NCI-H82 (cell line): ENCODE measurements around the gene NFE2.
"Not testable (repeated sequence)": the region's sequence is repeated elsewhere in the genome, so short reads cannot be mapped to it uniquely, and the experiment has no call there.

ENCODE experiments used
- DNase-seq: peaks from one replicate; lab custom pipeline; 2025; lab: John Stamatoyannopoulos, UW

Gene NFE2

DNA sequence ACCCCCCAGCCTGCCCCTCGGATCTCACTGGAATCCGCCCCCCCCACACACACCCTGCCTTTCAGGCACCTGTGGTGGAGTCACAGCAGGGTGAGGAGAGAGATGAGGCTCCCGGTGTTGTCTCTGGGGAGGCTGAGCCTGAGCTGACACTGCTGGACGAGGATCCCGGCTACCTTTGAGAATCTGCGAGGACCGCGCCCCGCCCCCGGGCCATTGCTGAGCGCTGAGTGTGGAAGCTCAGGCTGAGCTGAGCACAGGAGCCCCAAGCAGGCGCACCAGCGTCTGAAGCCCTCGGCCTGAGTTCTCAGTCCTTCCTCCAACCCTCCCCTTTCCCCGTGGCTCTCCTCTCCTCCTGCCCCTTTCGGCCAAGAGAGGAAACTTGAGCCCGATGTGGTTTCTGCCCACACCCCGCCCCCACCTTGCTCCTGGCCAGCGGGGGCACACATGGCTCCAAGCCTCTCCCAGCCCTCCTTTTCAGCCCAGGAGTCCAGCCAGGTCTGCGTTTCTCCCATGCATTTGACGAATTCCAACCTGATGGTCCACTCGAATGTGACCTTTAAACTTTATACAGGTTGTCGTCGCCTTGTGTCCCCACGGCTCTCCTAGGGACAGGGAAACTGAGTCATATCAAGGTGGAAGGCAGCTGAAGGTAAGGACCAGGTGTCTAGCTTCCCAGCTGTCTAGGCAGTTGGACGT is at the start of gene NFE2:
Gene NFE2 (minus strand): TSS at position 284 of the 696 bp plus-strand sequence. CDS start 5,767 bp downstream, outside the sequence.
- DNase-seq: peak; percentile 72

GRCh38 chr12:54349679-54350078 is 48.9 kb upstream of the NFE2 start:
- DNase-seq: no peak

GRCh38 chr12:54349036-54349435 is 48.2 kb upstream of the NFE2 start:
- peak; percentile 66 for DNase-seq

GRCh38 chr12:54341378-54342300 is 40.8 kb upstream of the NFE2 start:
- DNase-seq: peak; percentile 99

- DNase-seq: no peak
These were observed 40.0 kb upstream of the NFE2 start for GRCh38 chr12:54340846-54341245.

GRCh38 chr12:54338698-54339296 is 38.0 kb upstream of the NFE2 start:
- DNase-seq: no peak

GRCh38 chr12:54337854-54338650 is 37.2 kb upstream of the NFE2 start:
- DNase-seq: no peak

DNA sequence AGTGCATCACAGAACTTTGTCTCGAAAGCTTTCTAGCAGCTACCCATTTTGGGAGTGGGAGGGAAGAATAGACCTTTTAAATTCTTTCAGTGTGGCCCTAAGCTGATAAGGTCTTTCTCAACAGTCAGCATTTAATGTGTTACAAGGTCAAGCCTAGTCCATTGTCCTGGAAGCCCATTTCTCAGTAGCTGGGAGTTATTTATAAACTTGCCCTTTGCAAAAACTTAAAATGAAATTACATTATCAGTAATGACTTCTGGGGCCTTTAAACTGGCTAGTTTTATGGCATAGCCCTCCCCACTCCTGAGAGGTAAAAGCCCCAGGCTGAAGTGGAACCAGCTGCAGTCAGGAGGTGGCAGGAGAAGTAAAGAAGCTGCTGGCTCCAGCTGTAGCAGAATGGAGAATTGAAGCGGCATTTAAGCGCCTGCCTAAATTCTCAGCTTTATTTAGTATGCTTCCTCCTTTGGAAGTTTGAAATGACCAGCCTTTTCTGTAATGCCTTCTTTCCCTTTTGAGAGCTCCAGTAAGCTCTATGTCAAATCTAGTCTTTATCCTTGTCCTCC is 36.5 kb upstream of the NFE2 start:
- DNase-seq: no peak

DNA sequence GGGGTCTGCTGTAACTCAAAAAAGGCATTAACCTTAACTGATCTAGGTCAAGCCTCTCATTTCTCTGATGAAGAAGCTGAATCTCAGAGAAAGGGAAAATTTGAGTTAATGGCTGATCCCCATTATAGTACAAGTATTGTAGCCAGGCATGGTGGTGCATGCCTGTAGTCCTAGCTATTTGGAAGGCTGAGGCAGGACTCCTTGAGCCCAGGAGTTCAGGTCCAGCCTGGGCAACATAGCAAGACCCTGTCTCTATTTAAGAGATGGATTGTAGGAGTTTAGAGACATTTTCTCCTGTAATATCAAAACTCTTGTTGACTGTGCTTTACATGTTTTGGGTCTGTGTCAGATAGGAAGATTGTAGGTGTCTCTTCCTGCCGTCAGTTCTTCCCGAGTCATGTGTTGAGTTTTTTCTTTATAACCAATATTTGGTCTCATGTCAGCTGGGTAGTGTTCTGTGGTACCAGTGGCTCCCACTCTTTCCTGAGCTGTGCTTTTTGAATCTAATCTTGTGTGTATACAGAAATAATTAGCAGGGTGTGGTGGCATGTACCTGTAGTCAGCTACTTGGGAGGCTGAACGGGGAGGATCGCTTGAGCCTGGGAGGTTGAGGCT is 32.7 kb upstream of the NFE2 start:
- no peak for DNase-seq

DNA sequence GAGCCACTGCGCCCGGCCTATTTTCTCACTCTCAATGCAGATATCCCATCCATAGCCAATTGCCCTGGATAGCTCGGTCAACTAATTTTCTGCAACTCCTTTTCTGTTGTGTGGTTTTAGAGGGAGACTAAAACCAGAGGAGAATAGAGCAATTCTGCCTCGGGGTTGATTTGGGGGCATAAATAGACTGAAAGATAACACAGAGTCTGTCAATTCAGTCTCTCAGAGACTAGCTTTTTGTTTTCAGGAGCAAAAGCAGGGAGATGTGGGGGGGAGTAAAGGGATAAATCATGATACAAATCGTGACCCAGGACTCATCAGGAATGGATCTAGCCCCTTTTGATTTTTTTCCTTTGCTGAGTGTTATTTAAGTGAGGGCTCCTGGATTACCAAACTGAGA is 30.6 kb upstream of the NFE2 start:
- DNase-seq: no peak

GRCh38 chr12:54330442-54330841 is 29.6 kb upstream of the NFE2 start:
- DNase-seq: no peak

DNA sequence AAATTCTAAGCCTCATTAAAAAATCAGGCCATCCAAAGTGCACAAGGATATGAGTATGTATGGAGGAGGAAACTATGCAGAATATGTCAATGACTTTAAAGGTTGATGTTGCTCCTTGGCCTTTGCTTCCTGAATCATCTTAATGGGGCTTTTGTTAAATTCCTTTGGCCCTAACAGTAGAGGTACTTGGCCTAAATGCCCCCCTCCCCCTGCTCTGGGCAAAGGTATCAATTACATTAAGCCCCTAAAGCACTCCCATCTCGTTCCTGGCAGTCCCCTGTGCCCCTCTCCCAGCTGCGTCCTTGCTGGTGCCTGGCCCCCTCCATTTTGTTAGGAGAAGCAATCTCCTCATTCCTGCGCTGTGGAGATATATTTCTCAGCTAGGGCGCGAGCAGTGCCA is 28.9 kb upstream of the NFE2 start:
- peak; percentile 88 for DNase-seq

DNA sequence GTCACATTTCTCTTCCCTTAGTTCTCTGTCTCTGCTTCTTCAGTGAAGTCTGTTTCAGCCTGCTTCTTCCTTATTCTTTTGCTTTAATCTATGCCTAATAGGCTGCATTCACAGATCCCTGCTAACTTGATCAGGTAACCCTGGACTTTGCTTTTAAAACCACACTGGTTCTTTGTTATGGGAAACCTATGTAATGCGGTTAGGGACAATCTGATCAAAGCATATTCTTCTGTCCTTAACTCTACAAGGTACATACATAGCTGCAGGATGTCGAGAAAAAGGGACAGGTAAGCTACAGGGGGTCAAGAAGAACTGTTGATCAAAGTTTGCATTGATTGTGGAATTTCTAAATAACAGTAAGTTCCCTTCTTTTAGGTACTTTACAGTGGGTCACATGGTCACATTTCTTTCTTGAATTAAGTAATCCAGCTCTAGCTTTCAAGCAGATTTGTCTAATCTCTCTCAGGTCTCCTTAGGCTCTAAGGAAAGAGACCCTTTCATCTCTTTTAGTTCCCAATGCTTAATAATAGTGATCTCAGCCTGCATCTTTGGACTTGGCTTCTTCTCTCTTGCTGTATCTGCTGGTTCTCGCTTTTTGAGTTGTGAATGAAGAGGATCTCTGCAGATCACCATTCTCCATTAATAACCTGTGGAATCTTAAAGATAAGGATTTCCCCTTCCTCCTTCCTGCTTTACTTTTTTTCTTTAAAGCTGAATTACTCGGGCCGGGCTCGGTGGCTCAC is 28.0 kb upstream of the NFE2 start:
- DNase-seq: peak; percentile 64

DNA sequence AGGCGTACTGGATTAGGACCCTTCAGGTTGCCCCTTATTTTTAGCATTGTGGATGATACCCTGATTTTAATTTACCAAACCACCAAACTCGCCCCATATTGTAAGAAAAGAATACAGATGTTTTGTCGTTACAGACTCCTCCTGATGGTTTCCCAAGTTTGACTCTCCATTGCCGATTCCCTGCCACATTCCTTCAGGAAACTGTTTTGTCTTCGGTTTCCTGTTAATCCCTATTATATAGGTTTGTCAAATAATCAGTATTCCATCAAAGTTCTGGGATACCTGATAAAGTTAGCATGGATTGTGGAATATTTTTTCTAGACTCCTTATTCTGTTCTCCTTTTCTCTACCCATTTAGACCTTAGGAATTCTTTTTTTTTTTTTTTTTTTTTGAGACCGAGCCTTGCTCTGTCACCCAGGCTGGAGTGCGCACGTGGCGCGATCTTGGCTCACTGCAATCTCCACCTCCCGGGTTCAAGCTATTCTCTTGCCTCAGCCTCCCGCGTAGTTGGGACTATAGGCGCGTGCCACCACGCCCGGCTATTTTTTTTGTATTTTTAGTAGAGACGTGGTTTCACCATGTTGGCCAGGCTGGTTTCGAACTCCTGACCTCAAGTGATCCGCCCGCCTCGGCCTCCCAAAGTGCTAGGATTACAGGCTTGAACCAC is 24.8 kb upstream of the NFE2 start:
- DNase-seq: not testable (repeated sequence)

GRCh38 chr12:54324617-54325441 is 24.0 kb upstream of the NFE2 start, which contains the start of gene COPZ1:
Gene COPZ1 (plus strand): TSS chr12:54325131. CDS start chr12:54325164, 33 bp downstream.
- peak; percentile 100 for DNase-seq

- no peak for DNase-seq
These were observed 20.5 kb upstream of the NFE2 start for GRCh38 chr12:54321363-54321762.

GRCh38 chr12:54312309-54312708 is 11.5 kb upstream of the NFE2 start:
- DNase-seq: not testable (repeated sequence)

DNA sequence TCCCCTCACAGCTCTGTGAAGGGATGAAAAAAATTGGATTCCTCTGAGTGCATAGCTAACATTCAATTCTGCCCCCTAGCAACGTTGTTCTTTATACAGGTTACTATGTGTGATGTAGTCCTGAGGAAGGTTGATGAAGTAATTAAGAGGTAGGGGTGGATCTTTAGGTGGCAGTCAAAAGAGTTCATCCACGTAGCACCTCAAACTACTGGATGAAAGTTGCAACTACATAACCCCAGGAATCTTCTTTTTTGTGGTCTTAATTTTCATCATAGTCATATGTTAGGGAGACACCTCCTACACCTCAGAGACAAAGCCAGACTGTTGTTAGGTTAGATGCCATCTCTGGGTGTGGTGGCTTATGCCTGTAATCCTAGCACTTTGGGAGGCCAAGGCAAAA is 10.2 kb upstream of the NFE2 start:
- DNase-seq: no peak
